HG03103 (cell line): ENCODE data around the gene CDKL5.

Experiments used
- ATAC-seq: cut with Tn5 transposase; IDR thresholded peaks from one replicate; pipeline ENCODE4 v1.9.1; 2021; ENCODE audit warnings: low read depth; ENCODE audit not compliant: unreplicated experiment

CDKL5 gene

DNA sequence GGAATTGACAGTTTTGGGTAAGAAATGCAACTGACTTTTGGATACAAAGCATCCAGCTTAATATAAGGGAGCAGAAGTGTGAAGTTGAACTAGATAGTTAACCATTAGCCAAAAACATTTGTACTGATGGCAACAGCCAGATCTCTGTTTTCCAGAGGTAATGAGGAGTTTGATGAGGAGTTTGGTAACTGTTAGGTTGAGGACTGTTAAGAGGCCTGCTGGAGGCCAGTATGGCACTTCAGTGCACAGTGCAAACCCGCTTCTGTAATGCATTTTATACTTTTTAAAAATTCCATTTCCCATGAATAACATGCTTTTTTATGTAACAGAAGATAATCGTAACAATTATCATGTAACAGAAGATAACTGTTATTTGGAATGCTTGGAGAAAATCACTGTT, 30.0 kb downstream of the CDKL5 start:
- no peak for ATAC-seq

GRCh38 chrX:18457000-18457399, 31.6 kb downstream of the CDKL5 start:
- ATAC-seq: no peak

DNA sequence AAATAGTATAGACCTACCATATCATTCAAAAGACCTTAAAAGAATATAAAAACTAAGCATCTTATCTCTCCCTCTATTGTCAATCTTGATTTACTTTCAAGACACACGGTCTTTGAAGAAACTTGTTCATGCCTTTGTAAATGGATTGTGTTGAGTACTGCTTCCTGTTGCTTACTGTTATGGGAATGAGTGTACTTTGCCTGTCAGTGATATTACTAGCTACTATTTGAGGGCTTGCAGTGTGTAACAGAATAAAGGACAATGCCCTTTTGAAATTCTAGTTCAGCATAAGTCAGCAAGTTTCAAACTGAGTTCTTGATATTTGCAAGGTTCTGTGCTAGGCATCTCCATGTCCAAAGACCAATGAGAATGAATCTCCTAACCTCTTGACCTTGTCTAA, 36.0 kb downstream of the CDKL5 start:
- ATAC-seq: no peak

DNA sequence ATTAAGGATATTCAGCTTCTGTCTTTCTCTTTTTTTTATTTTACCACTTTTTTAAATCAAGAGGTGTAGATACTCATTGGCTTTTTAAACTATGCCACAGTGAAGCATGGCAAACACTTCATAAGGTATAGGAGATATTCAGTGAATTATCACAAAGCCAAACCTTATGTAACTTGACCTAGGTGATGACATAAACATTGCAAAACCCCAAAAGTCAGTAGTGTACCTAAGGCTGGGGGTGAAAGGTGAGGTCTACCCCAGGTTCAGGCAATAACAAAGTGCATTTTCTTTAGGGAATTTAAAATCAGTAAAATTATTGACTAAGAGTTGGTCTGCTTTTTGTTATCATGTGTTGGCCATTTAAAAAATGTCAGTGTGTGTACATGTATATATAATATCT, 39.1 kb downstream of the CDKL5 start:
- ATAC-seq: no peak

DNA sequence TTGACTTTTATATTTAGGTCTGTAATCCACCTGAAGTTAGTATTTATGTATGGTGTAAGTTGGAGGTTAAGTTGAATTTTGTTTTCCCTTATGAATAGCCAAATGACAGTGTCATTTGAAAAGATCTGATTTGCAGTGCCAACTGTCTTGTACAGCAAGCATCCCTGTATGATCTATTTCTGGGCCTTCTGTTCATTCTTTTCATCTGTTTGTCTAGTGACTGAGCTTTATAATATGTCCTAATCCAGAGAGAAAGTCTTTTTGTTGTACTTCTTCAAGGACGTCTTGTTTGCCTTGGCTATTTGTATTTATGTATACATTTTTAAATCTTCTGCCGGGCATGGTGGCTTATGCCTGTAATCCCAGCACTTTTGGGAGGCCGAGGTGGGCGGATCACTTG, 39.6 kb downstream of the CDKL5 start:
- ATAC-seq: no peak

- ATAC-seq: no peak
Measured at GRCh38 chrX:18468599-18468998, 43.2 kb downstream of the CDKL5 start.

- no peak for ATAC-seq
Measured at GRCh38 chrX:18471296-18471695, 45.9 kb downstream of the CDKL5 start.

- ATAC-seq: no peak
Measured at GRCh38 chrX:18490806-18491555, 65.6 kb downstream of the CDKL5 start.

GRCh38 chrX:18491587-18492340, 66.4 kb downstream of the CDKL5 start:
- no peak for ATAC-seq

DNA sequence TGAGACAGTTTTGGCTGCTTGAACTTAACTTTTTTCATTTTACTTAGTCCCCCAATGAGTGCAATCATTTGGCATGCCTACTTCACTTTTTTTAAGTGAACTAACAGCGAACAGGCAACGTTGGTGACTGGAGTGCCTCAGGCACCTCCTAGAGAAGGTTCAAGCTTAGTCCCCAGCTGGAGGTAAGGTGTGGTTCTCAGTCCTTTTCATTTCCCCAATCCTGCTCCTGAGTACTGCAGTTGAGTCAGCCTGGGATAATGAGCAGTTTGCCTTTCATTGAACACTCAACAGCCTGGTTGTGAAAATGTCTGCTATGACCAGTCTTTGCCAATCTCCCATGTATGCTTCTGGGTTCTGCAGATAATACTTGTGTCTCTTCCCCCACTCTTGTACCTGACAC, 109.5 kb downstream of the CDKL5 start:
- ATAC-seq: no peak

DNA sequence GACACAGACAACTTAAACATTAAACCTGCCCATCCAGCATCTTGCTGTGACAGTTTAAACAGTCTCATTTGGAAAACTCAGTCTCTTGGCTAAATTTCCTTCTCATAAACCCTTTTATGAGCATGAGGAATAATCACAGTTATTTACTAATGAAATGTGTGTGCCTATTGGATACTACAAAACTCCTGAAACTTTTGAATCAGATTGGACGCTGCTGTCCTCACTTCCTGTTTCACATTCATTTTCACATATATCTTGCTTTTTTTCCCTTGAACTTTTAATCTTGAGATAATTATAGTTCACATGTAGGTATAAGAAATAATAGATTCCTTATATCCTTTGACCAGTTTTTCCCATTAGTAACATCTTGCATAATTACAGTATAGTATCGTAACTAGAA, 111.7 kb downstream of the CDKL5 start:
- no peak for ATAC-seq

DNA sequence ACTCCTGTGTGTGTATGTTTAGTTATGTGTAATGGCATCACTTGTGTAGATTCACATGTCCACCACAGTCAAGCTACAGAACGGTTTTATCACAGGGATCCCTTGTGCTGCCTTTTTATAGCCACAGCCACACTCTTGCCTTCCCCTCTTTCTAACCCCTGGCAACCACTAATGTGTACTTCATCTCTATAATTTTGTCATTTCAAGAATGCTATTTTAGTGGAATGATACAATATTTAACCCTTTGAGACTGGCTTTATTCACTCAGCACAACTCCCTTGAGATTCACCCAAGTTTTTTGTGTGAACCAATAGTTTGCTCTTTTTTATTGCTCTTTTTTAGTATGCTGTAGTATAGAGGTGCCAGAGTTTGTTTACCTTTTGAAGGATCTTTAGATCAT, 112.1 kb downstream of the CDKL5 start:
- no peak for ATAC-seq

DNA sequence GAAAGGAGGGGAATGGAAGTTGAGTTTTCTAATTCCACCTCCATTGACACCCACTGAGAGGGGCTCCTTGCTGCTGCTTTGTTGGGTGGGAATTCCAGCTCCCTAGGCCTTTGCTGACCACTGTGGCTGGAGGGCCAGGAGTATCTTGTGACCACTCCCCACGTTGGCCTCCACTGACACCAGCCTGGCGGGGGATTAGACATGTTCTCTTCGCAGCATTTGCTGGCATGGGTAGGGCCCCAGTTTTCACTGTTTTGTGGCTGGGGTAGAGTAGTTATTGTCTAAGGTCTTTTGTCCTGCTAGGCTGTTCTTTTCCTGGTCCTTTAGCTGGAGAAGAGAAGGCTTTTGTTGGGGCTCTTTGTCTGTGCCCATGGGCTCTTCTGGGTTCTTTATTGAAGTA, 116.7 kb downstream of the CDKL5 start:
- ATAC-seq: no peak

GRCh38 chrX:18542905-18543304, 117.5 kb downstream of the CDKL5 start:
- ATAC-seq: no peak

GRCh38 chrX:18543738-18544137, 118.3 kb downstream of the CDKL5 start:
- ATAC-seq: no peak

GRCh38 chrX:18545771-18546170, 120.4 kb downstream of the CDKL5 start:
- ATAC-seq: no peak

DNA sequence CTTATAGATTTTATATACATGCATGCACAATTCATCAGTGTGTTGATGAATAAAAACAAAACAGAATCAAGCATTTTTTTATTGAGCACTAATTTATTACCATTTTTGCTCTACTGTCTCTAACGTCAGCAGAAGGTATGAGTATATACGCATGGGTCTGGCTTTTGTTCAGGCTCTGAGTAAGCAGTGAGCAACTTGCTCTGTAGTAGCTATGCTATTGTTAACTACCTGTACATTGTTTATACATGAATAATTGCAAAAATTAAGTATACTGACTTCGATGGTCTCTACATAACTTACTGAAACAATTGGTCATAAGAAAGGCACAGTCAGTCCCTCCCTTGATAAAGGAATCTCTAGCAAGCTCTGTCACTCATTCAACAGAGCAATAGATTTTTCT, 123.6 kb downstream of the CDKL5 start:
- ATAC-seq: no peak

DNA sequence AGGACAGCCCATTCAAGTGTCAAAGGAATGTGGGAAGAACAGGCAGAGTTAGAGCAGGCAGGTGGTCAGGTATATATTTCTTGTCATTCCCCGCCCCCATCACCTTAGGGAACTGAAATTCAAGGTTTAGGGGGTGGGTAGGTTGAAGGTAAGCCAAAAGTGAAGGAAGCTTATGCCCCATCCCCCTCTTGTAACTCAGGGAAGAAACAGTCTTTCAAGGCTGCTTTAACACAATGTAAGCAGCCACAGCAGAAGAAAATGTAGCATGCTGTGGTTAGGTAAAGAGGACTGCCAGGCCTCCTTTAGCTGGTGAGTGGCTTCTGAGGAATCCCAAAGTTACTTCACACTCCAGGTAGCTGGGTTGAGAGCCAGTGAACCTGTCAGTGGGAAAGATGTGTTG, 124.2 kb downstream of the CDKL5 start:
- no peak for ATAC-seq

- ATAC-seq: no peak
Measured at GRCh38 chrX:18557879-18558278, 132.5 kb downstream of the CDKL5 start.

DNA sequence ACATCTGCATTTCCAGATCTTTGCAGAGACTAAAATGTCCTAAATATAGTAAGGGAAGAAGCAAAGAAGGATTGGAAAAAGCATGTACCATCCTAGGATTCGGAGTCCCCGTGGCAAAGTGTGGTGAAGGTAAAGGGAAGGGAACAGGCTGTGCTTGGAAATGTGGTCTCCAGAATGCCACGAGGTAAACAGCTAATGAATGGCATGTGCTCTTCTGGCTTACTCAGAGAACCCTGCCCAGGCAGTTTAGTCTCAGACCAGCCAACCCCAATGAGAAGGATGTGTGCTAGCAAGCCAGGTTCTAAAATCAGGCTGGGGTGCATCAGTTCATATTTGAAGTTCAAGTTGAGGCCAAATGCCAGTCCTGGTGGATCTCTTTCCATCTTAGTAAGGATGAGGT, 133.4 kb downstream of the CDKL5 start:
- ATAC-seq: no peak

DNA sequence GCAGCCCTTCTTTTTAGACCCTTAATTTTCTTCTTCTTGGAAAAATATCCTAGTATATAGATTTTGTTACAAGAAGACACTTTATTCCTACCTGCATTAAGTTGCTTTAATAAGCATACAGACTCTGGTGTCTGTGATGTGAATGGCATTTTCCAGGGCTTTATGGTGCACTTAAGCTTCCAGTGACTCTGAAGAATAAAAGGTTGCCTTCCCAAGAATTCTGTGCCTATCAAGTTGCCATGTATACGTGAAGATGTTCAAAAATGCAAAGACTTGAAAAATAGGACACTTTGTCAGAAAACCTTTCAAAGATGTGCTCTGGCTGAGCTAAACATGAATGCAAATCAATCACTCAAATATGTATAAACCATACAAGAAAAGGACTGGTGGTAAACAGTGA, 135.6 kb downstream of the CDKL5 start:
- no peak for ATAC-seq

DNA sequence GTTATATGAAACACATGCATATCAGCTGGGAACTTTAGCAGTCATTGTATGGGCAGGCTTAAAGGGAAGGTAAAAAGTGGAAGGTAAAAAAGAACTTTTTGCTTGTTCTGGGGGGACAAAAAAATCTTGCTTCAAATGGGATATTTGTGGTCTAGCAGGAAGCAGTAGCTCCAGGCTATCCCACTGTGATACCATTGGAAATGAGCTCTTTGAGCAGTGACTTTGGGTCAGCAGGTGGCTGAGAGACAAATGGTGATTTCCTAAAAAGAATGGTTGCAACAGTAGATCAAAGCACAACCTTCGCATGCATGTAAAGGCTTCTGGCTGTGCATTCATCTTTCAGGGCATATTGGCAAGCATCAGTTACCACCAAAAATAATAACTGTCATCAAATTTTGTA, 140.3 kb downstream of the CDKL5 start:
- ATAC-seq: no peak
